NCI-H1417 treated with DMSO at 0.1 percent for 48 hours (cell line): ENCODE data around the gene CDY1.
"Not testable (repeated sequence)": the region's sequence is repeated elsewhere in the genome, so short reads cannot be mapped to it uniquely, and the experiment has no call there.

Experiments
- DNase-seq: peaks from one replicate; lab custom pipeline; 2025; lab: John Stamatoyannopoulos, UW

The CDY1 gene

GRCh38 chrY:25621817-25622216 lies at the start of gene CDY1:
Gene CDY1 (plus strand): TSS chrY:25622117. CDS start chrY:25622443, 326 bp downstream.
- DNase-seq: not testable (repeated sequence)

DNA sequence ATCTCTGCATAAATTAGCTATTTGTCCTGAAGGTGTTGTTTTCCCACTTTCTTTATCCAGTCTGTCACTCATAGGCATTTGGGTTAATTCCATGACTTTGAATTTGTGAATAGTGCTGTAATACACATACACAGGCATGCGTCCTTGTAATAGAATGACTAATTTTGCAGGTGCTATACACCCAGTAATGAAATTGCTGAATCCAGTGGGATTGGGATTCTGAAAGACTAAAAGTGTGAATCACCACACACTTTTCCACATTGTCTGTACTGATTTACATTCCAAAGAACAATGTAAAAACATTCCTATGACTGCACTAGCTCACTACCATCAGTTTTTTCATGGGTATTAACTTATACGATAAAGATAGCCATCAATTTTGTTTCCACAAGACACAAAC lies 28.6 kb upstream of the CDY1 start:
- DNase-seq: not testable (repeated sequence)

DNA sequence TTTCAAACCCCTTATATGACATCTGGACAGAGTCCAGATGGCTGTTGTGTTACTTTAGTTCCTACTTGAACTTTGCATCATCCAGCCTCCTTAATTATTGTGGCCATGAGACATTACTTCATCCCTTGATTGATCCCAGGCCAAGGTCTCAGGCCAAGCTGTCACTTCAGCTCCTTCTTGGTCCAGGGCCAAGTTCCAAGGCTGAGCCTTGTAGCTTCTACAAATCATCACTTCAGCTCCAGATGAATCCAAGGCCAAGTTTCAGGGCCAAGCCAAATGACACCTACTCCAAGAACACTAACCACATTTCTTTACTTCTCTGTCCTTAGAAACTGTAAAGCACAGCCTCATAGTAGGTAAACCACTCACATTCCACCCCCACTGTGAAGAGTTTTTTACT lies 1.7 kb upstream of the CDY1 start:
- DNase-seq: not testable (repeated sequence)

- DNase-seq: not testable (repeated sequence)
Observed at GRCh38 chrY:25626524-25626923, 4.6 kb downstream of the CDY1 start.

GRCh38 chrY:25630383-25631112 lies 8.6 kb downstream of the CDY1 start:
- DNase-seq: not testable (repeated sequence)

- DNase-seq: not testable (repeated sequence)
Observed at GRCh38 chrY:25639852-25640251, 17.9 kb downstream of the CDY1 start.

- not testable (repeated sequence) for DNase-seq
Observed at GRCh38 chrY:25643024-25643915, 21.4 kb downstream of the CDY1 start.
